ENCODE data around the gene SKIL.

The SKIL gene, protein sequence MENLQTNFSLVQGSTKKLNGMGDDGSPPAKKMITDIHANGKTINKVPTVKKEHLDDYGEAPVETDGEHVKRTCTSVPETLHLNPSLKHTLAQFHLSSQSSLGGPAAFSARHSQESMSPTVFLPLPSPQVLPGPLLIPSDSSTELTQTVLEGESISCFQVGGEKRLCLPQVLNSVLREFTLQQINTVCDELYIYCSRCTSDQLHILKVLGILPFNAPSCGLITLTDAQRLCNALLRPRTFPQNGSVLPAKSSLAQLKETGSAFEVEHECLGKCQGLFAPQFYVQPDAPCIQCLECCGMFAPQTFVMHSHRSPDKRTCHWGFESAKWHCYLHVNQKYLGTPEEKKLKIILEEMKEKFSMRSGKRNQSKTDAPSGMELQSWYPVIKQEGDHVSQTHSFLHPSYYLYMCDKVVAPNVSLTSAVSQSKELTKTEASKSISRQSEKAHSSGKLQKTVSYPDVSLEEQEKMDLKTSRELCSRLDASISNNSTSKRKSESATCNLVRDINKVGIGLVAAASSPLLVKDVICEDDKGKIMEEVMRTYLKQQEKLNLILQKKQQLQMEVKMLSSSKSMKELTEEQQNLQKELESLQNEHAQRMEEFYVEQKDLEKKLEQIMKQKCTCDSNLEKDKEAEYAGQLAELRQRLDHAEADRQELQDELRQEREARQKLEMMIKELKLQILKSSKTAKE

DNA sequence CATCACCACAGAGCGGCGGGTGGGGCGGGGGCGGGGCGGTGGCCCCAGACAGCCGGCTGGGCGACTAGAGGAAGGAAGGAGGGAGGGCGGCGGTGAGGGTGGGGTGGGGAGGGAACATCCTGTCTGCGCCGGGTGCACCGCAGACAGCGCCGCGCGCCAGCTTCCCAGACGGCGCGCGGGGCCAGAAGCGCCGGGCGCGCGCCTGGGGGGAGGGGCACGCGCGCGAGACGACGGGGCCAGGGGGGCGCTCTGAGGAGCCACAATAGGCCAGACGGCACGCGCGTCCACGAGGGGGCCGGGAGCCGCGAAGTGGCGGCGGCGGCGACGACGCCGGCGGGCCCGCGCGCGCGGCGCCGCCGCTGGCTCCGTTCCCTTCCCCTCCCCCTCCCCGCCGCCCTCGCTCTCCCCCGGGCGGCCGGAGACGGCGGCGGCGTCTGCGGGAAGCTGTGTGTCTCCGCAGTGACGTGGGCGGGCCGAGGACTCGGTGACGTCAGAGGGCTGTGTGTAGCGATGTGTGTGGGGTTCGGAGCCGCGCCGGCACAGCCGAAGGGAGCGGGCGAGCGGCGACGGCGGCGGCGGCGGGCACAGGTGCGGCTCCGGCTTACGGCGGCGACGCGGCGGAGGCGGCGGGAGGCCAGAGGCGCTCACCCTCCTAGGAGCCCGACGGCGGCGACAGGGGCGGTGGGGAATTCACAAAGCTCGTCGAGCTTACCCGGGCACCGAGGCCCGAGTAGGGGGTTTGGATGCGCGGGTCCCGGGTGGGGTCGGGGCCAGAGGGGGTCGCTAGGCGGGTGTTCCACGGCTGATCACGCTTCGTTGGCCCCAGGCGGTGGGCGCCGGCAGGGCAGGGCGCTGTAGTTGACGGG is at the start of gene SKIL:
SKIL (plus strand) TSS at position 540 of the 866 bp plus-strand sequence. CDS start 2,617 bp downstream, outside the sequence.
- H3K4me1 ChIP-seq (ENCODE audit: low read depth, poor library complexity, severe bottlenecking): peaks cover 60% of the 10 kb centered on the region
- no peaks in the 10 kb centered on the region for H3K27me3 ChIP-seq (ENCODE audit: insufficient read depth, low read depth)
- peak within 1 kb of the TSS; percentile 85 for H3K9ac ChIP-seq
- H3K27ac ChIP-seq: peak within 1 kb of the TSS; percentile 96
- H2AFZ ChIP-seq (ENCODE audit: low read depth): peak within 1 kb of the TSS; percentile 48
- peak within 1 kb of the TSS; percentile 69 for H3K4me3 ChIP-seq (IDR thresholded peaks at IDR 0.05; ENCODE audit: insufficient read depth, low read depth, low read length)
- H3K79me2 ChIP-seq (ENCODE audit: insufficient read depth, low read depth): peaks cover 41% of the 10 kb centered on the region
- no peak for TF ChIP-seq CTCF (conservative IDR thresholded peaks at IDR 0.05; ENCODE audit: low read depth, low read length)
- H4K20me1 ChIP-seq (ENCODE audit: insufficient read depth): no peaks in the 10 kb centered on the region
- no peaks in the 10 kb centered on the region for H3K36me3 ChIP-seq (ENCODE audit: insufficient read depth)
- H3K4me2 ChIP-seq: peak within 1 kb of the TSS; percentile 84

- peaks cover 5% of the 10 kb centered on the region for H3K4me1 ChIP-seq (ENCODE audit: low read depth, poor library complexity, severe bottlenecking)
- H3K36me3 ChIP-seq (ENCODE audit: insufficient read depth): no peaks in the 10 kb centered on the region
- no peak for TF ChIP-seq CTCF (conservative IDR thresholded peaks at IDR 0.05; ENCODE audit: low read depth, low read length)
- no peaks in the 10 kb centered on the region for H4K20me1 ChIP-seq (ENCODE audit: insufficient read depth)
- no peak overlapping the region for H3K9ac ChIP-seq
- no peak overlapping the region for H3K4me3 ChIP-seq (IDR thresholded peaks at IDR 0.05; ENCODE audit: insufficient read depth, low read depth, low read length)
- no peak overlapping the region for H3K4me2 ChIP-seq
- no peaks in the 10 kb centered on the region for H3K27me3 ChIP-seq (ENCODE audit: insufficient read depth, low read depth)
- H3K79me2 ChIP-seq (ENCODE audit: insufficient read depth, low read depth): no peaks in the 10 kb centered on the region
- no peak overlapping the region for H3K27ac ChIP-seq
- H2AFZ ChIP-seq (ENCODE audit: low read depth): no peak overlapping the region
Observed at GRCh38 chr3:170309046-170309445, 48.5 kb upstream of the SKIL start.

DNA sequence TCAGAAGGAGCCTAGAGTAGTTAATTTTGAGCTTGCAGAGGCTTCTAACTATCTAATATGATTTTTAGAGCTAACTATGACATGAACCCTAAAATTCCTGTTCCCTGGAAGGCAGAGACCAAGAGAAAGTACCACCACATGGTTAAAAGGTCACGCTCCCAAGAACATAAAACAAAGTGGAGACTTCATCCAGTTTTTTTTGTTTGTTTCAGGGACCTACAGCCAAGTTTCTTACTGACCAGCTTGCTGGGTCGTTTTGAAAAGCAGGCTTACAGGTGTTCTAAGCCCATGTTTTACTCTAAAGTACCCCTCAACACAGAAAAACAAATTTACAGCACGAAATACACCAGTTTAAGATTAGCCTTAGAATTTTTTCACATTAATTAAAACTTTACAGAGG is 39.6 kb upstream of the SKIL start:
- no peak for TF ChIP-seq CTCF (conservative IDR thresholded peaks at IDR 0.05; ENCODE audit: low read depth, low read length)
- Histone ChIP-seq H3K27ac (no peak overlapping the region), H3K4me3 (IDR thresholded peaks at IDR 0.05; ENCODE audit: insufficient read depth, low read depth, low read length) (no peak overlapping the region), H3K27me3 (ENCODE audit: insufficient read depth, low read depth) (no peaks in the 10 kb centered on the region), H2AFZ (ENCODE audit: low read depth) (no peak overlapping the region), H3K36me3 (ENCODE audit: insufficient read depth) (no peaks in the 10 kb centered on the region), H3K79me2 (ENCODE audit: insufficient read depth, low read depth) (no peaks in the 10 kb centered on the region), H3K9ac (no peak overlapping the region), H3K4me2 (no peak overlapping the region), H4K20me1 (ENCODE audit: insufficient read depth) (no peaks in the 10 kb centered on the region), H3K4me1 (ENCODE audit: low read depth, poor library complexity, severe bottlenecking) (peaks cover 21% of the 10 kb centered on the region)

- H3K27me3 ChIP-seq (ENCODE audit: insufficient read depth, low read depth): no peaks in the 10 kb centered on the region
Observed at GRCh38 chr3:170320461-170321121, 36.9 kb upstream of the SKIL start.

More at GRCh38 chr3:170320461-170321121, 36.9 kb upstream of the SKIL start:
- Histone ChIP-seq H3K36me3 (ENCODE audit: insufficient read depth) (no peaks in the 10 kb centered on the region), H3K4me1 (ENCODE audit: low read depth, poor library complexity, severe bottlenecking) (peaks cover 22% of the 10 kb centered on the region), H3K79me2 (ENCODE audit: insufficient read depth, low read depth) (no peaks in the 10 kb centered on the region), H3K4me2 (no peak overlapping the region), H3K4me3 (IDR thresholded peaks at IDR 0.05; ENCODE audit: insufficient read depth, low read depth, low read length) (no peak overlapping the region), H4K20me1 (ENCODE audit: insufficient read depth) (no peaks in the 10 kb centered on the region), H3K27ac (no peak overlapping the region), H2AFZ (ENCODE audit: low read depth) (no peak overlapping the region), H3K9ac (no peak overlapping the region)
- no peak for TF ChIP-seq CTCF (conservative IDR thresholded peaks at IDR 0.05; ENCODE audit: low read depth, low read length)
